Stimulated activated CD4-positive, alpha-beta T cell treated with anti-CD3 and anti-CD28 coated beads, Interleukin-1b, Interleukin-23, amount 100 ng/mL, for 4 hours (primary cell): ENCODE data around the gene GALNTL6.

Experiments used
- DNase-seq, 2 donors: peaks; one replicate each; pipeline ENCODE4 v3.0.0-alpha.2; 2020; ENCODE audit warnings: low read depth in 2 of 2

GALNTL6 gene

GRCh38 chr4:171880136-171880535, 66.9 kb downstream of the GALNTL6 start:
- no peak for DNase-seq

- no peak for DNase-seq
Observed at GRCh38 chr4:171889681-171890080, 76.5 kb downstream of the GALNTL6 start.

- DNase-seq, result no peak
Observed at GRCh38 chr4:171891038-171891437, 77.8 kb downstream of the GALNTL6 start.

GRCh38 chr4:171896426-171896825, 83.2 kb downstream of the GALNTL6 start:
- no peak for DNase-seq

GRCh38 chr4:171919314-171919713, 106.1 kb downstream of the GALNTL6 start:
- no peak for DNase-seq

GRCh38 chr4:171920901-171921300, 107.7 kb downstream of the GALNTL6 start:
- DNase-seq, result no peak

GRCh38 chr4:171924746-171925376, 111.7 kb downstream of the GALNTL6 start:
- no peak for DNase-seq

- no peak for DNase-seq
Observed at GRCh38 chr4:171928336-171928735, 115.1 kb downstream of the GALNTL6 start.

- no peak for DNase-seq
Observed at GRCh38 chr4:171929477-171929876, 116.3 kb downstream of the GALNTL6 start.

GRCh38 chr4:171929907-171930306, 116.7 kb downstream of the GALNTL6 start:
- no peak for DNase-seq

GRCh38 chr4:171932238-171932637, 119.0 kb downstream of the GALNTL6 start:
- DNase-seq, result no peak

GRCh38 chr4:171940656-171941055, 127.5 kb downstream of the GALNTL6 start:
- DNase-seq, result no peak

GRCh38 chr4:171947400-171947799, 134.2 kb downstream of the GALNTL6 start:
- DNase-seq, result no peak

GRCh38 chr4:171948038-171948437, 134.8 kb downstream of the GALNTL6 start:
- DNase-seq, result no peak

GRCh38 chr4:171954650-171955049, 141.4 kb downstream of the GALNTL6 start:
- no peak for DNase-seq

- DNase-seq, result no peak
Observed at GRCh38 chr4:171956678-171957077, 143.5 kb downstream of the GALNTL6 start.

GRCh38 chr4:171962110-171962509, 148.9 kb downstream of the GALNTL6 start:
- DNase-seq, result no peak

- DNase-seq, result no peak
Observed at GRCh38 chr4:171966356-171966755, 153.2 kb downstream of the GALNTL6 start.

GRCh38 chr4:171978216-171978615, 165.0 kb downstream of the GALNTL6 start:
- DNase-seq, result no peak

GRCh38 chr4:171979461-171979860, 166.3 kb downstream of the GALNTL6 start:
- DNase-seq, result no peak

- DNase-seq, result no peak
Observed at GRCh38 chr4:171981185-171981584, 168.0 kb downstream of the GALNTL6 start.

- DNase-seq, result no peak
Observed at GRCh38 chr4:171983935-171984805, 171.0 kb downstream of the GALNTL6 start.

- DNase-seq, result no peak
Observed at GRCh38 chr4:171985129-171985528, 171.9 kb downstream of the GALNTL6 start.
